Esophagus squamous epithelium (tissue), 5 donors: Measurements from ENCODE around the gene MICAL3. TPM values are rescaled to one million over a fixed set of nuclear protein-coding genes. Genes with fewer than 3 reads are reported as not detected.

Experiments
- DNase-seq: peaks from one replicate; lab custom pipeline; 2025; lab: John Stamatoyannopoulos, UW
- H3K27ac ChIP-seq, 4 donors: fragments of 200-600 bp; sonication (generic); one replicate each; pipeline ENCODE4 v1.5.1; 2016 to 2019; ENCODE audit warnings: mild to moderate bottlenecking in 1 of 4
- H3K27me3 ChIP-seq, 4 donors: fragments of 200-600 bp; sonication (generic); 1 replicate in 3 of 4; 2 replicates in 1 of 4; pipeline versions ENCODE4 v1.5.1 to v1.6.0; 2017 to 2021; ENCODE audit warnings: antibody characterized with exemption in 1 of 4
- H3K36me3 ChIP-seq, 3 donors: fragments of 200-600 bp; sonication (generic); one replicate each; pipeline ENCODE4 v1.5.1; 2016 to 2019
- H3K4me1 ChIP-seq, 3 donors: fragments of 200-600 bp; sonication (generic); one replicate each; pipeline ENCODE4 v1.5.1; 2017 to 2019
- H3K4me3 ChIP-seq, 4 donors: fragments of 200-600 bp; sonication (generic); 1 replicate in 3 of 4; 2 replicates in 1 of 4; pipeline ENCODE4 v1.5.1; 2016 to 2019; ENCODE audit warnings: mild to moderate bottlenecking in 2 of 4, moderate library complexity in 1 of 4
- H3K9me3 ChIP-seq, 3 donors: fragments of 200-600 bp; sonication (generic); one replicate each; pipeline ENCODE4 v1.5.1; 2016 to 2019
- POLR2A ChIP-seq, 4 donors: fragments of 450-650 bp; IDR thresholded peaks; one replicate each; pipeline ENCODE4 v1.6.1; 2017; ENCODE audit warnings: antibody characterized with exemption in 4 of 4, mild to moderate bottlenecking in 4 of 4, moderate library complexity in 3 of 4
- WGBS, 2 donors: methylation state at CpG; one replicate each; pipeline ENCODE4 v1.1.5; 2018; 5-methylcytosine and 5-hydroxymethylcytosine counted together
- intact Hi-C: fragments of 100-400 bp; cut with DNase I; formaldehyde crosslinking; loops from one replicate; pipeline ENCODE4 v1.15.0; 2022
- total RNA-seq, 4 donors: library from RNA; depleted of rRNA; stranded (reverse); fragments of >200 nt; gene quantifications; one replicate each; pipeline ENCODE4 v1.1.0, GENCODE V29; 2016
- TF ChIP-seq, protein P1 (sequence below), 6 experiments: fragments of 450-650 bp in 4 of 6; fragments of 200-600 bp in 2 of 6; sonication (generic) in 2 of 6; IDR thresholded peaks; one replicate each; pipeline ENCODE4 v1.5.1; 2016 to 2019; ENCODE audit warnings: antibody characterized with exemption in 6 of 6, mild to moderate bottlenecking in 4 of 6, moderate library complexity in 4 of 6
- donor health status: DM: yes; HTN: yes; CAD: no.

MICAL3 gene
- total RNA-seq, 4 donors from 2014 or later: 11.2 to 30.9 (median 15.9) TPM

GRCh38 chr22:17906978-17907747, 117.2 kb downstream of the MICAL3 start:
- 79 to 80% methylated on average over 12 to 16 of the region's 16 CpGs for WGBS, 2 donors
- Histone ChIP-seq H3K9me3 (no peaks in the 10 kb centered on the region), H3K27ac (peak overlapping the region in 2 of 4 donors; percentile 37 to 48), H3K27me3 (no peaks in the 10 kb centered on the region), H3K4me3 (no peak overlapping the region), H3K4me1 (peaks cover 7 to 57% (median 19%) of the 10 kb centered on the region in 3 donors), H3K36me3 (peaks cover 0 to 48% (median 10%) of the 10 kb centered on the region in 3 donors)
- no peak for DNase-seq
- no peak for TF ChIP-seq POLR2A (IDR thresholded peaks at IDR 0.05)
- TF ChIP-seq, protein P1, sequence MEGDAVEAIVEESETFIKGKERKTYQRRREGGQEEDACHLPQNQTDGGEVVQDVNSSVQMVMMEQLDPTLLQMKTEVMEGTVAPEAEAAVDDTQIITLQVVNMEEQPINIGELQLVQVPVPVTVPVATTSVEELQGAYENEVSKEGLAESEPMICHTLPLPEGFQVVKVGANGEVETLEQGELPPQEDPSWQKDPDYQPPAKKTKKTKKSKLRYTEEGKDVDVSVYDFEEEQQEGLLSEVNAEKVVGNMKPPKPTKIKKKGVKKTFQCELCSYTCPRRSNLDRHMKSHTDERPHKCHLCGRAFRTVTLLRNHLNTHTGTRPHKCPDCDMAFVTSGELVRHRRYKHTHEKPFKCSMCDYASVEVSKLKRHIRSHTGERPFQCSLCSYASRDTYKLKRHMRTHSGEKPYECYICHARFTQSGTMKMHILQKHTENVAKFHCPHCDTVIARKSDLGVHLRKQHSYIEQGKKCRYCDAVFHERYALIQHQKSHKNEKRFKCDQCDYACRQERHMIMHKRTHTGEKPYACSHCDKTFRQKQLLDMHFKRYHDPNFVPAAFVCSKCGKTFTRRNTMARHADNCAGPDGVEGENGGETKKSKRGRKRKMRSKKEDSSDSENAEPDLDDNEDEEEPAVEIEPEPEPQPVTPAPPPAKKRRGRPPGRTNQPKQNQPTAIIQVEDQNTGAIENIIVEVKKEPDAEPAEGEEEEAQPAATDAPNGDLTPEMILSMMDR (IDR thresholded peaks at IDR 0.05): no peak
- intact Hi-C loops: no loop called here

DNA sequence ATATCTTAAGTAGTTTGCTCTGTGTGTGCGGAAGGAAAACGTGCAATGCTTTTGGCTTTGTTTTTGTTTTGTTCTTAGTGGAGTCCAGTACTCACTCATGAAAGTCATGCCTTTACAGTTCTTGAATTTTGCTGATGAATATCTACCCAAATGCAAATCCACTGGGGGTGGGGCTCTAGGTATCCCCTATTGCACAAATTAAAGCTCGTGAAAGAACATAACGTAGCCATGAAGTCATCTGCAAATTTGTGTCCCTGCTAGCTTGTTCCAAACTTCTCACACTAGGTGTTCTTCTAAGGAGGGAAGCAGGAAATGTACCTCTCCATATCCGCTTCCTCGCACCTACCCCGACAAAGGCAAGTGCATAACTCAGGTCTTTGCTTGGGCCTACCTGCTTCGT, 118.9 kb downstream of the MICAL3 start:
- TF ChIP-seq, protein P1 (IDR thresholded peaks at IDR 0.05): no peak
- no peak for TF ChIP-seq POLR2A (IDR thresholded peaks at IDR 0.05)
- Histone ChIP-seq H3K36me3 (peaks cover 0 to 65% (median 10%) of the 10 kb centered on the region in 3 donors), H3K4me1 (peaks cover 2 to 44% (median 7%) of the 10 kb centered on the region in 3 donors), H3K27ac (no peak overlapping the region), H3K9me3 (no peaks in the 10 kb centered on the region), H3K4me3 (no peak overlapping the region), H3K27me3 (no peaks in the 10 kb centered on the region)
- WGBS, 2 donors: 93 to 94% methylated on average over 8 of the region's 8 CpGs
- DNase-seq: no peak
- intact Hi-C loops: no loop called here

GRCh38 chr22:17903564-17904295, 120.6 kb downstream of the MICAL3 start:
- 70 to 73% methylated on average over 7 to 10 of the region's 10 CpGs for WGBS, 2 donors
- Histone ChIP-seq H3K4me3 (no peak overlapping the region), H3K9me3 (no peaks in the 10 kb centered on the region), H3K27ac (peak overlapping the region in 2 of 4 donors; percentile 27 to 34), H3K4me1 (peaks cover 0 to 27% (median 0%) of the 10 kb centered on the region in 3 donors), H3K36me3 (peaks cover 0 to 82% (median 10%) of the 10 kb centered on the region in 3 donors), H3K27me3 (no peaks in the 10 kb centered on the region)
- intact Hi-C loops: no loop called here
- no peak for DNase-seq
- no peak for TF ChIP-seq POLR2A (IDR thresholded peaks at IDR 0.05)
- TF ChIP-seq, protein P1 (IDR thresholded peaks at IDR 0.05): no peak

- peaks cover 0 to 90% (median 10%) of the 10 kb centered on the region in 3 donors for H3K36me3 ChIP-seq
- H3K9me3 ChIP-seq: no peaks in the 10 kb centered on the region
- H3K4me3 ChIP-seq: no peak overlapping the region
- peaks cover 0 to 26% (median 0%) of the 10 kb centered on the region in 3 donors for H3K4me1 ChIP-seq
- intact Hi-C loops: no loop called here
- H3K27me3 ChIP-seq: no peaks in the 10 kb centered on the region
- DNase-seq: no peak
- 89 to 95% methylated on average over 7 to 8 of the region's 8 CpGs for WGBS, 2 donors
- TF ChIP-seq, protein P1 (IDR thresholded peaks at IDR 0.05): no peak
- no peak for TF ChIP-seq POLR2A (IDR thresholded peaks at IDR 0.05)
- peak overlapping the region in 2 of 4 donors; percentile 27 to 34 for H3K27ac ChIP-seq
These were observed 121.4 kb downstream of the MICAL3 start for GRCh38 chr22:17902960-17903359.
